Skin epidermis (tissue), 12 donors: ENCODE measurements around the gene SEMA3A.

Experiments
- H3K27ac ChIP-seq, 21 experiments: fragments of 200-600 bp; sonication (generic) in 11 of 21; one replicate each; pipeline ENCODE4 v1.5.0; 2020; ENCODE audit warnings: mild to moderate bottlenecking in 3 of 21, inconsistent platforms in 2 of 21, moderate library complexity in 2 of 21
- H3K4me3 ChIP-seq, 7 experiments: fragments of 200-600 bp; sonication (generic) in 2 of 7; one replicate each; pipeline ENCODE4 v1.5.0; 2020; ENCODE audit warnings: inconsistent platforms in 2 of 7, mild to moderate bottlenecking in 2 of 7, moderate library complexity in 1 of 7

The SEMA3A gene

DNA sequence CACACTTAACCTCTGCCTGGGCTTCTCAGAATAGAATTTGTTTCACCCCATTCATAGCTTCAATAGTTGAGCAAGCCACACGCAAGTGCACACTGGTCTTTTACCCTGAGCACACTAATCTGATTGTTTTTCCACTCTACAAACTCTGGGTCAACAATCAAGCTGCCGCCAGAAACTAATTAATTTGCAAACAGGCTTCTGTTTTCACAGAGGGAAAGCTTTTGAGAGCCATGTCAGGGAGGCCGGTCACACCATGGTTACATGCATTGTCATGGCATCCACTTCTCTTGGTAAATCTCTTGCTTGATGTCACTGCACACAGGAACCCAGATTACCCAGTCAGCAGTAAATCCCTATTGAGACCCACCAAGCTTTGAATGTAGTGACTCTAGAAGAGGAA, 154.2 kb downstream of the SEMA3A start:
- H3K27ac ChIP-seq: no peak overlapping the region
- H3K4me3 ChIP-seq: no peak overlapping the region

DNA sequence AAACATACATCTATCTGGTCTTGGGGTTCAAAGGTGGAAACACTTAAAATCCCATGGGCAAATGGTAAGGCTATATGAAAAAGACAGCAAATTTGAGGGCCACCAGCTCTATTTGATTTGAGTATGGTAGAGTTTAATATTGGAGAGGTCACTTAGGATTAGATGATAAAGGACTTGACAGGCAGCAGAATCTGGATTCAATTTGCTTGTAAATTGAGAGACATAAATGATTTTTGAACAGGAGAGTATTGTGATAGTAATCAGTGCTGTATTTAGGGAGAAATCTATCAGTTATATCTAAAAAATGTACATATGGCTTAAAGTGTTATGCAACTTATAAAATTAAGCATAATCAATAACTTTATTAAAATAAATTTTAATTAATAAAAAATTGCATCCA, 155.2 kb downstream of the SEMA3A start:
- Histone ChIP-seq H3K4me3 (no peak overlapping the region), H3K27ac (no peak overlapping the region)

DNA sequence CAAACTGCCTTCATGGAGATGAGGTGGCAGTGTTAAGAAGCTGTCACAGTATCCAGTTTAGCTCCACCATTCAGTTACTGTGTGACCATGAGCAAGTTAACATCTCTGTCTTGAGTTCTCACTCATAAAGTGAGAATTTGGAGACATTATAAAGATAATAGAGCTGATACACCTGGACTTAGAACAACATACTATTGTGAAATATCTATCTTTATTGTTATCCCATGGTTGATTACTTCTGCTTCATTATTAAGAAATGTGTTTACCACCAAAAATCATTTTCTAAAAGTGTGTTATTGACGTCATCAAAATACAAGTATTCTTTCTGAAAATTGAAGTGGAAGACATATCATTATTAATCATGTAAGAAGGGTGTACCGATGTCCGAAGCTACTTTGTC, 166.9 kb downstream of the SEMA3A start:
- H3K27ac ChIP-seq: no peak overlapping the region
- H3K4me3 ChIP-seq: no peak overlapping the region

DNA sequence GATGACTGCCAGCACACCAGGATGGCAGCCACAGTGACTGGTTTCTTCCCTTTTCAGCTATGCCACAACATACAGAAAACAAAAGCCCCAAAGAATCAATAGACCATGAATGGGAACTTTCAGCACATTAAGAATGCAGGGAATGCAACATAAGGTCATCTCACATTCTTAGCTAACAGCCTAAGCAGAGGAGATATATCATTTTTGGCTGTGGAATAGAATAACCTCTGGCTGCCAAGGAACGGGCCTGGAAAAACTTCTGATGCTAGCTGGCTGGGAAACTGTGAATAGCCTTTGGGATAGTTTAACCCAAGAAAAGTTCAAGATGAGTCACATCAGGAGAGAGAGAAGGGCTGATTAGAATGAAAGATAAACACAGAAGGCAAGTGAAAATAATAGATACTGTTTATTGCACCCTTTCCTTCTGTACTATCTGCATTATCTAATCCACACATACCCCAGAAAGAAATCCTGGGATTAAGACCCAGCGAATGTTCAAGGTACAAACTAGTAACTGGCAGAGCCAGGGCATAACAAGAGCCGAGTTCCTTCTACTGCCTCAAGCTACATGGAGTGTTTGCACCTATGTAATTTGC, 169.2 kb downstream of the SEMA3A start:
- Histone ChIP-seq H3K4me3 (no peak overlapping the region), H3K27ac (no peak overlapping the region)

DNA sequence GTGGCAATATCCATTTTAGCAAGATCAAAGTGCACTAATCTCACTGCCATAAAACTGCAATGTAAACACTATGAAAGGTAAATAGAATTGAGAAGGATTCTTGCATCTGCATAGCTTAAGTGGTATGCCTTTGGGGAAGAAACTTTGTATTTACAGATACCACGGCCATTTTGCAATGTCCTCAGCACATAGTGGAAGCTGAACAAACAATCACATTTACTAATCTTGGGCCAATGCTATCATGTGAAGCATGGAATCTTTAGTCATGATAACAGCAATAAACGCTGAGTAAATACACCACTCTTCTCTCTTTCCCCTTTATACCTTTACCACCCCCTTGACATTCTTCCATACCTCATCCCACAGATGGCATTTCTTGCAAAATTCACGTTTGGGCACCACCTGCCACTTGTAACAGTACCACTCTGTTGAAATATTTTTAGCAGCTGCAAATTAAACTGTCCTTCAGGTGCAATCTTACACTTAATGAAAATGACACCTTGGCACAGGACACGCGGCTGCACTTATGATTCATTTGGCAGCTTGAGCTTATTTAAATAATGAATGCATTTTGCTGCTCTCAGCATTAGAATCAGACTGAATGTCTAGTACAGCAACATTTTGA, 171.8 kb downstream of the SEMA3A start:
- Histone ChIP-seq H3K27ac (no peak overlapping the region), H3K4me3 (no peak overlapping the region)

DNA sequence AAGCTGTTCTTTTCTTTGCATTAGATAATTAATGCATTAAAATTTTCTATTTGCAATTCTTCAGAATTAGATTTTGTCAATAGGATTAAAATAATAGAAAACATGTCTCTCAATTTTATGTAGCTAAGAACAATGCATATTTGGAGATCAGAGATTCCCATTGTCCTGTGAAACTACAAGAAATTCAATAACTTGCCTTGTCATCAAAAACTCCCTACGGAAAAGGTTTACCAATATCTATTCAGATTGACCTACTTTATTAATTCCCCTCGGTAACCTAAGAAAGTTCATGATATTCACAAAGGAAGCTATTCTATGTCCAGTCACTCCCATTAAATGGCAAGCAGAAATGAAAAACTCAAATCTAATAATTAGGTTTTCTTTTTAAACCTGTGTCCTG, 172.6 kb downstream of the SEMA3A start:
- no peak overlapping the region for H3K4me3 ChIP-seq
- no peak overlapping the region for H3K27ac ChIP-seq

DNA sequence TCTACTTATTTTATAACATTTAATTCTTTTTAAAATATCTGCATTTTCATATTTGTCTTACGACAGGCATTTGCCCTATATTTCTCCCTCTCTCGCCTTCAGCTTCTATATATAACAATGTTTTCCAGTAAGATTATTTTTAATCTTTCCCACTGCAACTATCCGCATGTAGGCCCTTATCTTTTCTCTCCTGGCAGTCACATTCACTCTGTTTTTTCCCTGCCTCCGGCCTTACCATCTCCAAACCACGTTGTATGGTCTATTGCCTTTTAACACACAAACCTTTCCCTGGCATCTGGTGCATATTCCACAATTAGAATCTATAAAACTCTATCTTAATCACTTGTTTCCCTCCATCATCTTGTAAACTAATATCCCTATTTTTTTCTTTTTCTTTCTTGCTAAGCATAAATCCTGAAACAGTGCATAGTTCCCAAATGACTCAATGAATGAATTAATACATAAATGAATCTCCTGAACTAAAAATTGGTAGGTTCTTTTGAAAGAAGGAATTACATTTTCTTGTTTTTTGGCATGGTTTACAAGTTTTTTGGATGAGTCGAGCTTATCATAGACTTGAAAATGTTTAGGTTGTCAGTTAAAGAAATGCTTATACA, 173.2 kb downstream of the SEMA3A start:
- no peak overlapping the region for H3K27ac ChIP-seq

DNA sequence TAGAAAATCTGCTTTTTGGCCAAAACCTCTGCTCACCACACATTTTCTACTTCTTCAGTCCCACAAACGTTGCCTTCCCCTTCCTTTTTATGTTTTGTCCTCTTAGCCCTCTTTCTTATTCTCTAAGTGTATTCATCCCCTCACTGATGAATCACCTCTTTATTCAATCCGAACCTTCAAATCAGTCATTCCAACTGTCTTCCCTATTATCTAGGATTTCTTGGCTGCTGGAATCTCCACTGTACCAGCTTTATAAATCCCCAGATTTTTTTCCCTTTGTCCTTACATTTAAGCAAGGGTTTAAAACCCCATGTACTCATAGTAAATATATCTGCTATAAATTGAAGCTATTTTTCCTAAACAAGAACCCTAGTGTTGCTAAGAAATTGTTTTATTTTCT, 176.9 kb downstream of the SEMA3A start:
- no peak overlapping the region for H3K4me3 ChIP-seq
- no peak overlapping the region for H3K27ac ChIP-seq

More for the DNA sequence above, 173.2 kb downstream of the SEMA3A start:
- no peak overlapping the region for H3K4me3 ChIP-seq

DNA sequence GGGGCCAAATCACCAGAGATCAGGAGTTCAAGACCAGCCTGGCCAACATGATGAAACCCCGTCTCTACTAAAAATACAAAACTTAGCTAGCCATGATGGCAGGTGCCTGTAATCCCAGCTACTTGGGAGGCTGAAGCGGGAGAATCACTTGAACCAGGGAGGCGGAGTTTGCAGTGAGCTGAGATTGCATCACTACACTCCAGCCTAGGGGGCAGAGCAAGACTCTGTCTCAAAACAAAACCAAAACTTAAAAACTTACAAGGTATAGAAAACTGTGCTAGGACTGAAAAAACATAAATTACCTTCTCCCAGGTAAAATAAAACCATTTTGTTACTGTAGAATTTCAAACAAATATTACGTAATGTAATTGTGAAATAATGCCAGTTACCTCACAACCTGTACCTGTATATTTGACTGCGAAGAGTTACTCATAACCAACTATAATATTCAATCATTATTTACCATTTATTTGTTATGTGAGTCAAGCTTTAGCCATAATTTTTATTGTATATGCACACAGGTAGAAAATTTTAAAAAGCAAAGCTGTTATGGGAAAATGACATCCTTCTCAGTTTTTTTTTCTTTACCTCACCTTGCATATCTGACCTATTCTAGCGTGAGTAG, 180.9 kb downstream of the SEMA3A start:
- H3K27ac ChIP-seq: no peak overlapping the region

DNA sequence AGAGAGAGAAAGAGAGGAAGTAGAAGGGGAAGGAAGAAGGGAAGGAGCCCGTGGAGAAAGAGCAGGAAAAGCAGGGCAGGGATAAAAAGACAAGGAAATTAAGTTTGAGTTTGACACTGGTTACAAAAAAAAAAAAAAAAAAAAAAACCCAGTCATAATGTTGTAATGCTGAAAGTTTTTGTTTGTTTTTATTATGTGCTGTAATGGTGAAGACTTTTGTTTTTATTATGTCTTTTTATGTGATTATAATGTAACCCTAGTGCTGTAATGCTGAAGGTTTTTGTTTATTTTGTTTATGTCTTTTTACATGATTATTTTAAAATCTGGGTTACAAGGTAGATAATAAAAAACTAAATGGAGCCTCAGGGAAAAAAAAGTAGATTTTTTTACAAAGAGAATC, 184.8 kb downstream of the SEMA3A start:
- no peak overlapping the region for H3K27ac ChIP-seq
- H3K4me3 ChIP-seq: no peak overlapping the region

More for the DNA sequence above, 180.9 kb downstream of the SEMA3A start:
- H3K4me3 ChIP-seq: no peak overlapping the region

DNA sequence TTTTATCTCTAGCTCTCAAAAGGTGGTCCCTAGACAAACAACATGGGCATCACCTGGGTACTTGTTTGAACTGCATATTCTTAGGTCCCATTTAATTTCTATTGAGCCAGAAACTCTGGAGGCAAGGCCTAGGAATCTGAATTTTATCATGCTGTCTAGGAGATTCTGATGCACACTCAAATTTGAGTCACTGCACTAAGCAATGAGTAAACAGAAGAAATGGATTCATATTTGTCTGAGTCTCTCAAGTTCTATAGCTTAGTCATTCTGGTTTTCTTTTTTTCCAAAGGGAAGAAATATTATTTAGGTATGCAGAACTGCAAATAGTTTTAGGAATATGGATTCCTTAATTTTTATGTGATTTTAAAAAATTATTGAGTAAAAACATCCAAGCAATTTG, 185.5 kb downstream of the SEMA3A start:
- Histone ChIP-seq H3K27ac (no peak overlapping the region), H3K4me3 (no peak overlapping the region)

DNA sequence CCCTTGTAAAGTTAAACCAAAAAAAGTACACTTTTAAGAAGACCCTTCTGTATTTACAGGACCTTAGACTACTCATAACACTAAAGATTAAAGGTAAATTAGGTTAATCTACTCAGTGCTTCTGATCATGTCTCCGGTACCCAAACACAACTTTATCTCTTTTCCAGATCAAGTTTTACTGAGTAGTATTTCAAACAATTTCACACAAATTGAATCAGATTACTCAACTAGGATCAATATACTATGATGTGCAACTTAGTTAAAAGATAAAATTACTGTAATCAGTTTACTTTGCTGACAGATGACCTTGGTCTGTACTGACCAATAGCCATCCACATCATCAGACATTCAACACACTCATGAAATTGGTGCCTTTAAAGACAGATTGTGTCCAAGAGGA, 191.4 kb downstream of the SEMA3A start:
- Histone ChIP-seq H3K27ac (no peak overlapping the region), H3K4me3 (no peak overlapping the region)

DNA sequence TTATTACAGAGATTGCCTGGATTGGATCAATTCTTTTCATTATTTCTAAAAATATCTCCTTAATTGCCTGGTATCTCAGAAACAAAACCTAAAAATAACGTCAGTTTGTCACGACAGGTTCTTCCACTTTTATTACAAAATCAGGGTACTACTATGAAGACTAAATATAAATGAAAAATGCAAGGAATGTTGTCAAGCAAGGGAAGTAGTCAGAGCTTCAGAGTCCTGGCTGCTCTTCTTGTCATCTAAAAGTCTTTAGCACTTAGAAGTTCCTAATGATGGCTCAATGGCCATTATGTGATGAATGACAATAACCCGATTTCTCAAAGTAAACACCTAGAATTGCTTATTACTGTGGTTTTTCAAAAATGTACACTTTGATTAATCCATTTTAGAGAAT, 192.2 kb downstream of the SEMA3A start:
- H3K27ac ChIP-seq: no peak overlapping the region
- H3K4me3 ChIP-seq: no peak overlapping the region

DNA sequence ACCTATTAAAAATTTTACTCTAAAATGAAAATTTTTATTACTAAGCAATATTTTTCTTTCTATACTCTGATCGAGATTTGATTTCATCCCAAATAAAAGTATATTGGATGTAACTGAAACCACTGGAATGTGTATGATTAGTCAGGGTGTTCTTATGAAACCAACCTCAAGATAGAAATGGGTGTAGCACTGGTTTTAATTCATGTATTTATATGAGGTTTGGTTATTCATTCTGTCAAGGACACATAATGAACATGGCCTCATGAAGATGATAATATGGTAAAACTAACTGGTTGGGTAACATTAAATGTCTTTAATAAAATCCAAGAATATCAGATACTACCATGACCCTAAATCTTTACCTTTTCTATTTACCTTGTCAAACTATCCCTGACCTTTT, 197.7 kb downstream of the SEMA3A start:
- no peak overlapping the region for H3K4me3 ChIP-seq
- no peak overlapping the region for H3K27ac ChIP-seq

DNA sequence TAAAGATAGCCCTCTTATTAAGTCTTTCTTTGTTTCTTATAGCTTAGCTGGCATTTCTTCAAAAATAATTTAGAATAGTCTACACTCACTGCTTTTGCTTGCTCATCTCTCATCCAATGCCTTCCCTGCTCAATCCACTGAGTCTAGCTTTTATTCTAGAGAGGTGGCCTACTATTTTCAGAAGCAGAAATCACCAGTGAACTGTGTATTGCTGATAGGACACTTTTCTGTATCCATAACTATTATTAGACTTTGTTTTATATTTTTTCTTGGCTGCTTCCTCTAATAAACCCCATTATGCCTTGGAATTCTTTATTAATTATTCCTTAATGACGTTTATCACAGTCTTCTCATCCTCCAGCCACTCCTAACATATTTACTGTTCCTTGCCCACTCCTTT, 206.8 kb downstream of the SEMA3A start:
- no peak overlapping the region for H3K4me3 ChIP-seq
- H3K27ac ChIP-seq: no peak overlapping the region

DNA sequence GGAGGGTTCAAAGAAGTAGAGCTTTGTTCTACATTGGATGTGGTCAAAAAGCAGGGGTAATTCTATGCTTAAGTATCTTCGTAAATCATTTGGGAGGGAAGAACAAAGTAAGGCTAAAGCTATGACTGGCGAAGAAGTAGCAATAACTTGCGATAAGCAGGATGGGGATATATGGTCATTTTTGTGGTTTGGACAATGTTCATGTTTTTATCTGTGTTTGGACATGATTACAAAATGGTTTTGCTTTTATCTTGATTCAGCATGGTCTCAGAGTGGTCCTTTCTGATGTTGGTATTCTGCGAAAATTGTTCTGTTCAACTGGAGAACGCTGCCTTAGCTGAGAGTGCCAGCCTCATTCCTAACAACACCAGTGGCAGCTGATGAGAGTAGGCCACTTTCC, 208.8 kb downstream of the SEMA3A start:
- H3K4me3 ChIP-seq: no peak overlapping the region

DNA sequence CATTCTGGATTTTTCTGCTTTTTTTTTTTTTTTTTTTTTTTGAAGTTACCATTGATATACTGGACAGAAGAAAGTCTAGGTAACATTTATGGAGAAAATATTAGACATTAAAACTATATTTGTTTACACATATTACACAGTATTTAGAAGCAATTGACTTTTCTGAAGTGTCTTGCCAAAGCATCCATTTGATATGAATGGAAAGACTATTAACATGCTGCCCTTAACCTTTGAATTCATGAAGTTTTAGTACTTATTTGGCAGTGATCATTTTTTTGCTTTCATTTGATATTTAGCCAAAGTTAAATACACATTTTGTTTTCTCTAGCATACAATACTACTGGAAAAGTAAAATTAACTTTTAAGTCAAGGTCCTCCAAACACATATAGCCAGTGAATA, 210.0 kb downstream of the SEMA3A start:
- no peak overlapping the region for H3K4me3 ChIP-seq
- H3K27ac ChIP-seq: no peak overlapping the region

More for the DNA sequence above, 208.8 kb downstream of the SEMA3A start:
- no peak overlapping the region for H3K27ac ChIP-seq

DNA sequence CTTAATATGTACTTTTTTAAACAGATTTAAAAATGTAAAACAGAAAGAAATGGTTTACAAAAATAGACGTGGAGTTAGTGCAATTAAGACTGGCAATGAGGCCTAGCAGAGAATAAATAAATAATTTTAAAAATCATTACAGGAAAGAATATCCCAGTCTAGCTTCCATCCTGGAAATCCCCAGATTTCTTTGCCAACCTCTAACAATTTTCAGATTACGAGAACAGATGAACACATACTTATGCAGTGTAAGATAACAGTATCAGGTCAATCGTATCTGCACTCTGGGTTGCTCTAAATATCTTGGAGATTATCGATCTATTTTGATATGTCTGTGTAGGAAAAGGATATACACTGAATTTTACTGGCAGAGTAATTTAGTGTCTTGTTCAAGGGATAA, 210.5 kb downstream of the SEMA3A start:
- no peak overlapping the region for H3K27ac ChIP-seq
- H3K4me3 ChIP-seq: no peak overlapping the region

DNA sequence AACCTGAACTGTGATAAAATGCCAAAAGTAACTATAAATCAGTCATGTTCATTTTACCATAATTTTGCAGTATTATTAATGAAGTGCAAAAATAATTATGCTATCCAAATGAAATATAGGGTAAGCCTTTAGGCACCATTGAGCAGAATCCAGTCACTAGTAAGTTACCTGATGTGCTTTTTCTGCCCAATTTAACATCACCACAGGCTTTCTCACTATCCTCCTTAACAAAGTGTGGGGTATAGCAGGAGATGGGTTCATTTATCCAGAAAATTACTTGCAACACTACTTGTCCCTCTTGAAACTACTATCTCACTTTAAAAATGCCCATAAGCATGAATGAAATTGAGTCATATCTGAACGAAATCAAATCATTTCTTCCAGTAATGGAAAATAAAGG, 211.0 kb downstream of the SEMA3A start:
- H3K4me3 ChIP-seq: no peak overlapping the region
- H3K27ac ChIP-seq: no peak overlapping the region

DNA sequence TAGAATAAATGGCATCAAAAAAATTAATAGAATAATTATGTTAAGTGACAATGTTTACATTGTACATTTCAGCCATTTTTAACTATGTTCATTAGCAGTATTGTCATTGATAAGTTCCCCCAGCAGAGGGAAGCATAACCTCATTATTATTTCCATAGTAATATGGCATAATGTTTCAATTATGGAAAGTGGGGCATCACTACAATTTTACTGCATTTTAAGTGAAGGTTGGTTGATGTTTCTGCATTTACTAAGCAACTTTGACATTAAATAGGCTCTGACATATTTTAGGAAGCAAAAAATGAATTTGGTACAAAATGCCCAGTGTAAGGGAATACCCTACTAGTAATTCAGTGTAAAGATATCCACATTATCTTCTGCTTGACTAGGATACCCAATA, 218.3 kb downstream of the SEMA3A start:
- no peak overlapping the region for H3K27ac ChIP-seq
- no peak overlapping the region for H3K4me3 ChIP-seq

DNA sequence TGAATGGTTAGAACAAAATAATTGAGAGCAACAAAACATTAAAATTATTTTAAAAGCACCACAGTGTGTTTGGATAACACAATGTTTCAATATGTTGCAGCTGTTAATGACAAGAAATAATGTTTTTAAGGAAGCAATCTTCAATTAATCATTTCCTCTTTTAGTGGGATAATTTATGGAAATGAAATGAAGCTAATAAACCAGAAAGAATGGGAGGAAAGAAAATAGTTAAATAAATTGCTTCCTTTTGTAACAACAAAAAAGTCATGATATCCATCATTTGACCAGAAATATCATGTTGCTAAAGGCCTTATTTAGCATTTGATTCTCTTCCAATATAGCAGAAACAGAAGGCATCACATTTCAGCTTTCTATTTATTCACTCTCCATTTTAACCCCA, 224.5 kb downstream of the SEMA3A start:
- H3K27ac ChIP-seq: no peak overlapping the region
- no peak overlapping the region for H3K4me3 ChIP-seq
